Measurements from ENCODE around the gene HOXD11.

Gene HOXD11

GRCh38 chr2:176120364-176121189 lies 13.5 kb downstream of the HOXD11 start:
- in situ Hi-C loops (cut with HindIII; ENCODE audit: low sequenced_read_pairs) = loop anchor here (25.0 kb wide), 1 partner anchor 1017 kb away; no protein-coding TSS in a partner anchor
- DNase-seq (ENCODE audit: low read depth) = no peak
- no peak for TF ChIP-seq CTCF (IDR thresholded peaks at IDR 0.05; ENCODE audit: low read depth, low read length, missing control alignments)
- H3K4me3 ChIP-seq (ENCODE audit: low read depth, low read length) = no peak overlapping the region

- no peak for DNase-seq (ENCODE audit: low read depth)
- TF ChIP-seq CTCF (IDR thresholded peaks at IDR 0.05; ENCODE audit: low read depth, low read length, missing control alignments) = no peak
- H3K4me3 ChIP-seq (ENCODE audit: low read depth, low read length) = no peak overlapping the region
- in situ Hi-C loops (cut with HindIII; ENCODE audit: low sequenced_read_pairs) = loop anchor here (25.0 kb wide), 1 partner anchor 1016 kb away; no protein-coding TSS in a partner anchor
Observed at GRCh38 chr2:176121190-176122051, 14.3 kb downstream of the HOXD11 start.

GRCh38 chr2:176122052-176122682 lies 15.1 kb downstream of the HOXD11 start:
- in situ Hi-C loops (cut with HindIII; ENCODE audit: low sequenced_read_pairs) = loop anchor here (25.0 kb wide), 1 partner anchor 1015 kb away; no protein-coding TSS in a partner anchor
- H3K4me3 ChIP-seq (ENCODE audit: low read depth, low read length) = no peak overlapping the region
- no peak for TF ChIP-seq CTCF (IDR thresholded peaks at IDR 0.05; ENCODE audit: low read depth, low read length, missing control alignments)
- DNase-seq (ENCODE audit: low read depth) = no peak

GRCh38 chr2:176122683-176123410 lies 15.8 kb downstream of the HOXD11 start, which contains the start of gene HOXD9:
HOXD9 (plus strand) TSS chr2:176122719; CDS start chr2:176122769, 50 bp downstream.
- in situ Hi-C loops (cut with HindIII; ENCODE audit: low sequenced_read_pairs) = loop anchor here (25.0 kb wide), 1 partner anchor 1014 kb away; no protein-coding TSS in a partner anchor
- no peak for TF ChIP-seq CTCF (IDR thresholded peaks at IDR 0.05; ENCODE audit: low read depth, low read length, missing control alignments)
- no peak within 1 kb of the TSS for H3K4me3 ChIP-seq (ENCODE audit: low read depth, low read length)
- no peak for DNase-seq (ENCODE audit: low read depth)

- TF ChIP-seq CTCF (IDR thresholded peaks at IDR 0.05; ENCODE audit: low read depth, low read length, missing control alignments) = no peak
- no peak for DNase-seq (ENCODE audit: low read depth)
- in situ Hi-C loops (cut with HindIII; ENCODE audit: low sequenced_read_pairs) = loop anchor here (25.0 kb wide), 1 partner anchor 1014 kb away; no protein-coding TSS in a partner anchor
- H3K4me3 ChIP-seq (ENCODE audit: low read depth, low read length) = no peak overlapping the region
Observed at GRCh38 chr2:176123411-176124109, 16.5 kb downstream of the HOXD11 start.

Measured in astrocyte of the cerebellum (primary cell).